Measurements from ENCODE around the gene CARD14. TPM values are rescaled to one million over a fixed set of nuclear protein-coding genes. Genes with fewer than 3 reads are reported as not detected.

The CARD14 gene
- polyA plus RNA-seq, 1 donor from 2014 or later, result not detected

GRCh38 chr17:80204626-80205468 lies 35.0 kb downstream of the CARD14 start:
- Mint-ChIP-seq H3K27me3 (no peaks in the 10 kb centered on the region), H3K4me3 (no peak overlapping the region), H3K27ac (no peak overlapping the region), H3K36me3 (no peaks in the 10 kb centered on the region), H3K4me1 (no peaks in the 10 kb centered on the region), H3K9me3 (no peaks in the 10 kb centered on the region)

GRCh38 chr17:80205811-80206210 lies 36.0 kb downstream of the CARD14 start:
- Mint-ChIP-seq H3K4me3 (no peak overlapping the region), H3K4me1 (no peaks in the 10 kb centered on the region), H3K27ac (no peak overlapping the region), H3K36me3 (no peaks in the 10 kb centered on the region), H3K27me3 (no peaks in the 10 kb centered on the region), H3K9me3 (no peaks in the 10 kb centered on the region)

- Mint-ChIP-seq H3K4me3 (no peak overlapping the region), H3K36me3 (no peaks in the 10 kb centered on the region), H3K4me1 (no peaks in the 10 kb centered on the region), H3K27ac (no peak overlapping the region), H3K27me3 (no peaks in the 10 kb centered on the region), H3K9me3 (no peaks in the 10 kb centered on the region)
Observed at GRCh38 chr17:80208050-80208449, 38.2 kb downstream of the CARD14 start.

- no peak overlapping the region for H3K27ac Mint-ChIP-seq
- no peak overlapping the region for H3K4me3 Mint-ChIP-seq
- H3K9me3 Mint-ChIP-seq, result no peaks in the 10 kb centered on the region
- no peaks in the 10 kb centered on the region for H3K36me3 Mint-ChIP-seq
- no peaks in the 10 kb centered on the region for H3K27me3 Mint-ChIP-seq
- no peaks in the 10 kb centered on the region for H3K4me1 Mint-ChIP-seq
Observed at GRCh38 chr17:80209765-80210164, 39.9 kb downstream of the CARD14 start.

- Mint-ChIP-seq H3K9me3 (no peaks in the 10 kb centered on the region), H3K36me3 (no peaks in the 10 kb centered on the region), H3K4me3 (no peak overlapping the region), H3K27ac (no peak overlapping the region), H3K4me1 (no peaks in the 10 kb centered on the region), H3K27me3 (no peaks in the 10 kb centered on the region)
Observed at GRCh38 chr17:80210348-80211108, 40.7 kb downstream of the CARD14 start.

GRCh38 chr17:80212109-80212508 lies 42.3 kb downstream of the CARD14 start:
- Mint-ChIP-seq H3K9me3 (no peaks in the 10 kb centered on the region), H3K36me3 (no peaks in the 10 kb centered on the region), H3K27ac (no peak overlapping the region), H3K27me3 (no peaks in the 10 kb centered on the region), H3K4me1 (peaks cover 0 to 2% (median 0%) of the 10 kb centered on the region in 3 donors), H3K4me3 (no peak overlapping the region)

- Mint-ChIP-seq H3K27me3 (no peaks in the 10 kb centered on the region), H3K4me3 (peak overlapping the region in 1 of 4 donors; percentile 32), H3K4me1 (peaks cover 0 to 4% (median under 1%) of the 10 kb centered on the region in 3 donors), H3K36me3 (no peaks in the 10 kb centered on the region), H3K27ac (no peak overlapping the region), H3K9me3 (no peaks in the 10 kb centered on the region)
Observed at GRCh38 chr17:80212511-80212910, 42.7 kb downstream of the CARD14 start.

- Mint-ChIP-seq H3K4me3 (peak overlapping the region in 1 of 4 donors; percentile 32), H3K27ac (no peak overlapping the region), H3K9me3 (no peaks in the 10 kb centered on the region), H3K4me1 (peaks cover 0 to 7% (median 2%) of the 10 kb centered on the region in 3 donors), H3K36me3 (no peaks in the 10 kb centered on the region), H3K27me3 (no peaks in the 10 kb centered on the region)
Observed at GRCh38 chr17:80212962-80213642, 43.3 kb downstream of the CARD14 start.

GRCh38 chr17:80213643-80213975 lies 43.8 kb downstream of the CARD14 start:
- Mint-ChIP-seq H3K36me3 (no peaks in the 10 kb centered on the region), H3K27ac (no peak overlapping the region), H3K27me3 (no peaks in the 10 kb centered on the region), H3K9me3 (no peaks in the 10 kb centered on the region), H3K4me3 (peak overlapping the region in 1 of 4 donors; percentile 32), H3K4me1 (peaks cover 0 to 7% (median 4%) of the 10 kb centered on the region in 3 donors)

GRCh38 chr17:80214012-80214877 lies 44.4 kb downstream of the CARD14 start:
- H3K27ac Mint-ChIP-seq, result no peak overlapping the region
- no peaks in the 10 kb centered on the region for H3K27me3 Mint-ChIP-seq
- no peaks in the 10 kb centered on the region for H3K9me3 Mint-ChIP-seq
- H3K36me3 Mint-ChIP-seq, result no peaks in the 10 kb centered on the region
- no peak overlapping the region for H3K4me3 Mint-ChIP-seq
- H3K4me1 Mint-ChIP-seq, result peaks cover 1 to 9% (median 8%) of the 10 kb centered on the region in 3 donors

GRCh38 chr17:80214878-80215210 lies 45.0 kb downstream of the CARD14 start:
- no peaks in the 10 kb centered on the region for H3K36me3 Mint-ChIP-seq
- H3K27ac Mint-ChIP-seq, result no peak overlapping the region
- H3K9me3 Mint-ChIP-seq, result no peaks in the 10 kb centered on the region
- no peaks in the 10 kb centered on the region for H3K27me3 Mint-ChIP-seq
- peaks cover 6 to 12% (median 11%) of the 10 kb centered on the region in 3 donors for H3K4me1 Mint-ChIP-seq
- no peak overlapping the region for H3K4me3 Mint-ChIP-seq

GRCh38 chr17:80216473-80217456 lies 46.9 kb downstream of the CARD14 start:
- no peaks in the 10 kb centered on the region for H3K9me3 Mint-ChIP-seq
- peaks cover 6 to 13% (median 12%) of the 10 kb centered on the region in 3 donors for H3K4me1 Mint-ChIP-seq
- H3K4me3 Mint-ChIP-seq, result peak overlapping the region in 2 of 4 donors; percentile 9 to 25
- H3K27ac Mint-ChIP-seq, result no peak overlapping the region
- no peaks in the 10 kb centered on the region for H3K27me3 Mint-ChIP-seq
- H3K36me3 Mint-ChIP-seq, result no peaks in the 10 kb centered on the region

GRCh38 chr17:80217703-80218362 lies 48.0 kb downstream of the CARD14 start:
- no peaks in the 10 kb centered on the region for H3K27me3 Mint-ChIP-seq
- no peaks in the 10 kb centered on the region for H3K36me3 Mint-ChIP-seq
- H3K9me3 Mint-ChIP-seq, result no peaks in the 10 kb centered on the region
- peak overlapping the region in 2 of 4 donors; percentile 4 to 9 for H3K4me3 Mint-ChIP-seq
- peaks cover 6 to 13% (median 12%) of the 10 kb centered on the region in 3 donors for H3K4me1 Mint-ChIP-seq
- H3K27ac Mint-ChIP-seq, result no peak overlapping the region

Measured in IgD-negative memory B cell (primary cell).